ENCODE results near the gene PNPLA7.
"Not testable (repeated sequence)": the region's sequence is repeated elsewhere in the genome, so short reads cannot be mapped to it uniquely, and the experiment has no call there.

The PNPLA7 gene

GRCh38 chr9:137575716-137576411, 25.7 kb upstream of the PNPLA7 start:
- peaks cover 30% of the 10 kb centered on the region for H3K36me3 ChIP-seq (ENCODE audit: control insufficient read depth, insufficient read depth, low read length)
- no peaks in the 10 kb centered on the region for H3K9me3 ChIP-seq (ENCODE audit: control insufficient read depth, low read length)
- H3K4me3 ChIP-seq (ENCODE audit: insufficient read depth, low read depth, low read length), result no peak overlapping the region
- H3K4me1 ChIP-seq (ENCODE audit: control insufficient read depth, insufficient read depth, low read length), result peaks cover 9% of the 10 kb centered on the region
- no peak overlapping the region for H3K27ac ChIP-seq (ENCODE audit: insufficient read depth, low read depth, low read length, poor library complexity, severe bottlenecking)
- WGBS, 2 experiments, result 94 to 95% methylated on average over 12 of the region's 12 CpGs
- no peaks in the 10 kb centered on the region for H3K27me3 ChIP-seq (ENCODE audit: control insufficient read depth, insufficient read depth, low read length, poor library complexity, severe bottlenecking)

GRCh38 chr9:137575364-137575715, 25.1 kb upstream of the PNPLA7 start:
- Histone ChIP-seq H3K27me3 (ENCODE audit: control insufficient read depth, insufficient read depth, low read length, poor library complexity, severe bottlenecking) (no peaks in the 10 kb centered on the region), H3K4me3 (ENCODE audit: insufficient read depth, low read depth, low read length) (no peak overlapping the region), H3K27ac (ENCODE audit: insufficient read depth, low read depth, low read length, poor library complexity, severe bottlenecking) (no peak overlapping the region), H3K4me1 (ENCODE audit: control insufficient read depth, insufficient read depth, low read length) (peaks cover 9% of the 10 kb centered on the region), H3K36me3 (ENCODE audit: control insufficient read depth, insufficient read depth, low read length) (peaks cover 33% of the 10 kb centered on the region), H3K9me3 (ENCODE audit: control insufficient read depth, low read length) (no peaks in the 10 kb centered on the region)
- WGBS, 2 experiments, result 93 to 94% methylated on average over 9 of the region's 9 CpGs

- 94 to 95% methylated on average over 10 of the region's 10 CpGs for WGBS, 2 experiments
- no peaks in the 10 kb centered on the region for H3K9me3 ChIP-seq (ENCODE audit: control insufficient read depth, low read length)
- H3K4me3 ChIP-seq (ENCODE audit: insufficient read depth, low read depth, low read length), result no peak overlapping the region
- H3K36me3 ChIP-seq (ENCODE audit: control insufficient read depth, insufficient read depth, low read length), result peaks cover 33% of the 10 kb centered on the region
- no peaks in the 10 kb centered on the region for H3K27me3 ChIP-seq (ENCODE audit: control insufficient read depth, insufficient read depth, low read length, poor library complexity, severe bottlenecking)
- H3K27ac ChIP-seq (ENCODE audit: insufficient read depth, low read depth, low read length, poor library complexity, severe bottlenecking), result no peak overlapping the region
- H3K4me1 ChIP-seq (ENCODE audit: control insufficient read depth, insufficient read depth, low read length), result peaks cover 9% of the 10 kb centered on the region
Measured at GRCh38 chr9:137574192-137574591, 24.0 kb upstream of the PNPLA7 start.

GRCh38 chr9:137570566-137570965, 20.4 kb upstream of the PNPLA7 start:
- H3K4me3 ChIP-seq (ENCODE audit: insufficient read depth, low read depth, low read length), result no peak overlapping the region
- no peaks in the 10 kb centered on the region for H3K4me1 ChIP-seq (ENCODE audit: control insufficient read depth, insufficient read depth, low read length)
- 96% methylated on average over 3 of the region's 3 CpGs for WGBS, 2 experiments
- no peak overlapping the region for H3K27ac ChIP-seq (ENCODE audit: insufficient read depth, low read depth, low read length, poor library complexity, severe bottlenecking)
- no peaks in the 10 kb centered on the region for H3K9me3 ChIP-seq (ENCODE audit: control insufficient read depth, low read length)
- H3K27me3 ChIP-seq (ENCODE audit: control insufficient read depth, insufficient read depth, low read length, poor library complexity, severe bottlenecking), result no peaks in the 10 kb centered on the region
- peaks cover 33% of the 10 kb centered on the region for H3K36me3 ChIP-seq (ENCODE audit: control insufficient read depth, insufficient read depth, low read length)

- H3K9me3 ChIP-seq (ENCODE audit: control insufficient read depth, low read length), result no peaks in the 10 kb centered on the region
- H3K4me3 ChIP-seq (ENCODE audit: insufficient read depth, low read depth, low read length), result no peak overlapping the region
- peaks cover 28% of the 10 kb centered on the region for H3K36me3 ChIP-seq (ENCODE audit: control insufficient read depth, insufficient read depth, low read length)
- 88 to 94% methylated on average over 5 of the region's 5 CpGs for WGBS, 2 experiments
- H3K27ac ChIP-seq (ENCODE audit: insufficient read depth, low read depth, low read length, poor library complexity, severe bottlenecking), result no peak overlapping the region
- H3K27me3 ChIP-seq (ENCODE audit: control insufficient read depth, insufficient read depth, low read length, poor library complexity, severe bottlenecking), result no peaks in the 10 kb centered on the region
- no peaks in the 10 kb centered on the region for H3K4me1 ChIP-seq (ENCODE audit: control insufficient read depth, insufficient read depth, low read length)
Measured at GRCh38 chr9:137569609-137570203, 19.5 kb upstream of the PNPLA7 start.

GRCh38 chr9:137568445-137568844, 18.2 kb upstream of the PNPLA7 start:
- not testable (repeated sequence) for H3K27me3 ChIP-seq (ENCODE audit: control insufficient read depth, insufficient read depth, low read length, poor library complexity, severe bottlenecking); H3K4me1 ChIP-seq (ENCODE audit: control insufficient read depth, insufficient read depth, low read length); H3K4me3 ChIP-seq (ENCODE audit: insufficient read depth, low read depth, low read length); H3K27ac ChIP-seq (ENCODE audit: insufficient read depth, low read depth, low read length, poor library complexity, severe bottlenecking); H3K9me3 ChIP-seq (ENCODE audit: control insufficient read depth, low read length)
- peaks cover 23% of the 10 kb centered on the region for H3K36me3 ChIP-seq (ENCODE audit: control insufficient read depth, insufficient read depth, low read length)
- WGBS, 2 experiments, result 94% methylated on average over 5 of the region's 5 CpGs

GRCh38 chr9:137564817-137565411, 14.7 kb upstream of the PNPLA7 start:
- Histone ChIP-seq H3K36me3 (ENCODE audit: control insufficient read depth, insufficient read depth, low read length) (peaks cover 12% of the 10 kb centered on the region), H3K27me3 (ENCODE audit: control insufficient read depth, insufficient read depth, low read length, poor library complexity, severe bottlenecking) (no peaks in the 10 kb centered on the region), H3K27ac (ENCODE audit: insufficient read depth, low read depth, low read length, poor library complexity, severe bottlenecking) (no peak overlapping the region), H3K9me3 (ENCODE audit: control insufficient read depth, low read length) (no peaks in the 10 kb centered on the region), H3K4me1 (ENCODE audit: control insufficient read depth, insufficient read depth, low read length) (no peaks in the 10 kb centered on the region), H3K4me3 (ENCODE audit: insufficient read depth, low read depth, low read length) (no peak overlapping the region)
- WGBS, 2 experiments, result 89 to 96% methylated on average over 17 of the region's 18 CpGs

GRCh38 chr9:137564134-137564533, 13.9 kb upstream of the PNPLA7 start:
- Histone ChIP-seq H3K36me3 (ENCODE audit: control insufficient read depth, insufficient read depth, low read length) (peaks cover 17% of the 10 kb centered on the region), H3K4me1 (ENCODE audit: control insufficient read depth, insufficient read depth, low read length) (no peaks in the 10 kb centered on the region), H3K9me3 (ENCODE audit: control insufficient read depth, low read length) (no peaks in the 10 kb centered on the region), H3K4me3 (ENCODE audit: insufficient read depth, low read depth, low read length) (no peak overlapping the region), H3K27ac (ENCODE audit: insufficient read depth, low read depth, low read length, poor library complexity, severe bottlenecking) (no peak overlapping the region), H3K27me3 (ENCODE audit: control insufficient read depth, insufficient read depth, low read length, poor library complexity, severe bottlenecking) (no peaks in the 10 kb centered on the region)
- WGBS, 2 experiments, result 95 to 96% methylated on average over 10 of the region's 10 CpGs

GRCh38 chr9:137558127-137558526, 7.9 kb upstream of the PNPLA7 start:
- 93 to 95% methylated on average over 4 of the region's 4 CpGs for WGBS, 2 experiments
- no peak overlapping the region for H3K27ac ChIP-seq (ENCODE audit: insufficient read depth, low read depth, low read length, poor library complexity, severe bottlenecking)
- H3K9me3 ChIP-seq (ENCODE audit: control insufficient read depth, low read length), result no peaks in the 10 kb centered on the region
- no peak overlapping the region for H3K4me3 ChIP-seq (ENCODE audit: insufficient read depth, low read depth, low read length)
- no peaks in the 10 kb centered on the region for H3K4me1 ChIP-seq (ENCODE audit: control insufficient read depth, insufficient read depth, low read length)
- no peaks in the 10 kb centered on the region for H3K27me3 ChIP-seq (ENCODE audit: control insufficient read depth, insufficient read depth, low read length, poor library complexity, severe bottlenecking)
- H3K36me3 ChIP-seq (ENCODE audit: control insufficient read depth, insufficient read depth, low read length), result peaks cover 30% of the 10 kb centered on the region

GRCh38 chr9:137556069-137556838, 6.1 kb upstream of the PNPLA7 start:
- H3K9me3 ChIP-seq (ENCODE audit: control insufficient read depth, low read length), result no peaks in the 10 kb centered on the region
- H3K4me1 ChIP-seq (ENCODE audit: control insufficient read depth, insufficient read depth, low read length), result no peaks in the 10 kb centered on the region
- peaks cover 30% of the 10 kb centered on the region for H3K36me3 ChIP-seq (ENCODE audit: control insufficient read depth, insufficient read depth, low read length)
- H3K4me3 ChIP-seq (ENCODE audit: insufficient read depth, low read depth, low read length), result no peak overlapping the region
- WGBS, 2 experiments, result 94 to 95% methylated on average over 24 of the region's 24 CpGs
- H3K27me3 ChIP-seq (ENCODE audit: control insufficient read depth, insufficient read depth, low read length, poor library complexity, severe bottlenecking), result no peaks in the 10 kb centered on the region
- H3K27ac ChIP-seq (ENCODE audit: insufficient read depth, low read depth, low read length, poor library complexity, severe bottlenecking), result no peak overlapping the region

Data from ectodermal cell (in vitro differentiated cells).